GM12873 (cell line): ENCODE data around the gene WHRN.

ENCODE experiments used
- CTCF ChIP-seq: IDR thresholded peaks from 2 replicates; pipeline ENCODE4 v1.5.1; 2012; ENCODE audit warnings: low read depth, mild to moderate bottlenecking, moderate library complexity, low read length, control low read depth; ENCODE audit not compliant: insufficient read depth; ENCODE audit errors: missing control alignments

WHRN gene

GRCh38 chr9:114462791-114463190 is 42.5 kb downstream of the WHRN start:
- TF ChIP-seq CTCF, result no peak

DNA sequence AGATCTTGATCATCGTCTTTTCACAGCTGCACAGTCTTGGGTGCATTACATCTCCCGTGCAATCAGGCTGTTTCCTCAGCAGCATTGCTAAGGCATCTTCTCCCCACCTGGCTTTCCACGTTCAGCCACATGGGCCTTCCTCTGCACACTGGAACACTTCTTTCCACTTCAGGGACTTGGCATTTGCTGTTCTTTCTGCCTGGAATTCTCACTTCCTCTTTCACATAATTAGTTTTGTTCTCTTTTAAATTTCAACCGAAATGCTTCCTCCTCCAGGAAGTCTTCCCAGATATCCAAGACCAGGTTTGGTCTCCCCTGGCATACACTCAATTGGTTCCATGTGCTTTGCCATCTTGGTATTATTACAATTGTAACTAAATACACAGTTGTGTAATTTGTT is 43.8 kb downstream of the WHRN start:
- TF ChIP-seq CTCF, result no peak

- no peak for TF ChIP-seq CTCF
Measured at GRCh38 chr9:114460513-114461199, 44.6 kb downstream of the WHRN start.

DNA sequence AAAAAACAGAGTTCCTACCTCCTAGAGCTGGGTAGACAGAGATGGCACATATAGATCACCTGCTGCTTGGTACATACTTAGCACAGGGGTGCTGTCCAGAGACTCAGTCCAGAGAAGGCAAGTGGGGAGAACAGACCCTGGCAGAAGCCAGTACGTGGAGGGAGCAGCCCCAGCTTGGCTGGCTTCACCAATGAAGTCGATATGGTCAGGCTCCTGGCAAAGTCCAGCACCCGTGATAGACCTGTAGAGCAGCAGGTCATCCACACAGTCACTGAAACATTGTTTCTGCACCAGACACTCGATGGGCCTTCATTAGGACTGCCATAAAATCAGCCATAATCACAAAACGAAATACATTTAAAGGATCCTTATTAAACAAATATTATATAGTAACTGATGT is 45.8 kb downstream of the WHRN start:
- TF ChIP-seq CTCF, result no peak

- TF ChIP-seq CTCF, result no peak
Measured at GRCh38 chr9:114456929-114457328, 48.3 kb downstream of the WHRN start.

DNA sequence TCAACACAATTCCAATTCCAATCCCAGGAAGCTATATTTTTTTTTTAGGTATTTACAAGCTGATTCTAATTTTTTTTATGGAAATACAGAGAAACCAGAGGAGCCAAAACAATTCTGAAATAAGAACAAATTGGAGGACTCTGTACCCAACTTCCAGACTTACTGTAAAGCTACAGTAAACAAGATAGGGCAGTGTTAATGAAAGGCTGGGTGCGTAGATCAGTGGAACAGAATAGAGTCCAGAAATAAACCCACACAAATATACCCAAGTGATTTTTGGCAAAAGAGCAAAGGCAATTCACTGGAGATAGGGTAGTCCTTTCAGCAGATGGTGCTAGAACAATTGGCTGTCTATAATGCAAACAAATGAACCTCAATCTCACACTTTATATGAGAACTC is 50.6 kb downstream of the WHRN start:
- TF ChIP-seq CTCF, result no peak

DNA sequence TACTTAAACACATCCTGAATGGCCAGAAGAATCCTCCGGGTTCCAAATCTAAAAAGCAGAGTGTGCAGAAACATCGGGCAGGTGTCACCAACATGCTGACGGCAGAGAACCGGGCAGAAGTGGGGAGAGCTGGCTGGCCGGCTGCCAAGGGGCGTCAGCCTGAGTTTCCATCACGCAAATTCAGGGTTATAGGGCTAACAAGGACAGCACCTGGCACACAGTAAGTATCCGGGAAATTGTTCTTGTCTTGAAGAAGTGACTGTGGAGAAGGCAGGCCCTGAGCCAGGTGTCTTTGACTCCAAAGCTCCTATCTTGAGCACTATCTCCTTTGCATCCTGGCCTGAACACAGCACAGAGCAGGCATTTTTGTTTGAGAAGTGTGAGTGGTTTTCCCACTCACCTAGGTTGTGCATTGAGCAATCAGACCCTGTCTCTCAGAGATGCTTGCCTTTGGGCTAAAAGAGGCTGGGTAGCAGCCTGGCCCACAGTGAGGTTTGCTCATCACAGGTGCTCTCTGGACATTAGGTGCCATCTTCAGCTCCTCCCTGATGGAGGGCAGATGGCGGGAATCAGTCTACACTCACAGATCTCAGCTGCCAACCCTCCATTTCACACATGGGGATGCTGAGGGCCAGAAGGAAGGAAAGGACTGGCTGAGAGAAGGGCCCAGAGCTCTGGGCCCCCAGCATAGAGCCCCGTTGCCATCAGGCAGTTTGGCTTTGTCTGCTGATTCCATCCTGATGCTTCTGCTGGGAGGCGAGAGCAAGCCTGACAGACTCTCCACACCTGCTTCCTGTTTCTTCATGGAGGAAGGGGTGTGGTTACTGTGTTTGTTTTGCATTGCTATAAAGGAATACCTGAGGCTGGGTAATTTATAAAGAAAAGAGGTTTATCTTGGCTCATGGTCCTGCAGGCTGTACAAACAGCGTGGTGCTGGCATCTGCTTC is 52.8 kb downstream of the WHRN start:
- TF ChIP-seq CTCF, result no peak
